CD14-positive monocyte (primary cell): Measurements from ENCODE around the gene POLR3A. TPM values are rescaled to one million over a fixed set of nuclear protein-coding genes. Genes with fewer than 3 reads are reported as not detected.

Source experiments
- DNase-seq, 3 donors: peaks; one replicate each; pipeline ENCODE4 v3.0.0-alpha.2; 2011 to 2022
- H2AFZ ChIP-seq: 2 replicates; pipeline ENCODE4 v1.6.0; 2012; ENCODE audit warnings: mild to moderate bottlenecking, low read depth, low read length, inconsistent platforms; ENCODE audit not compliant: insufficient read depth, poor library complexity, severe bottlenecking
- H3K27ac ChIP-seq, 2 donors: 1 replicate in 1 of 2; 2 replicates in 1 of 2; pipeline ENCODE4 v1.5.1; 2012 to 2013; ENCODE audit warnings: low read length in 2 of 2, control low read depth in 1 of 2, inconsistent platforms in 1 of 2, low read depth in 1 of 2, mild to moderate bottlenecking in 1 of 2
- H3K27me3 ChIP-seq, 2 donors: one replicate each; pipeline versions ENCODE4 v1.6.0 to v1.6.1; 2011 to 2013; ENCODE audit warnings: low read length in 2 of 2; ENCODE audit not compliant: control insufficient read depth in 2 of 2, insufficient read depth in 2 of 2
- H3K36me3 ChIP-seq, 2 donors: replicated peaks in 1 of 2; 1 replicate in 1 of 2; 2 replicates in 1 of 2; pipeline versions ENCODE4 v1.5.1 to v1.6.1; 2012 to 2013; ENCODE audit warnings: low read length in 2 of 2, control low read depth in 1 of 2, inconsistent platforms in 1 of 2, mild to moderate bottlenecking in 1 of 2; ENCODE audit not compliant: insufficient read depth in 2 of 2, control insufficient read depth in 1 of 2
- H3K4me1 ChIP-seq, 2 donors: 1 replicate in 1 of 2; 2 replicates in 1 of 2; pipeline versions ENCODE4 v1.5.1 to v1.6.1; 2012 to 2013; ENCODE audit warnings: low read length in 2 of 2, control low read depth in 1 of 2, inconsistent platforms in 1 of 2, mild to moderate bottlenecking in 1 of 2, moderate library complexity in 1 of 2; ENCODE audit not compliant: insufficient read depth in 2 of 2, control insufficient read depth in 1 of 2
- H3K4me2 ChIP-seq: replicated peaks from 2 replicates; pipeline ENCODE3; 2012; ENCODE audit warnings: low read length, moderate library complexity, mild to moderate bottlenecking; ENCODE audit not compliant: poor library complexity, severe bottlenecking; ENCODE audit errors: extremely low read depth
- H3K4me3 ChIP-seq, 3 experiments: fragments of 200-600 bp in 1 of 3; sonication (generic) in 1 of 3; replicated peaks in 1 of 3; 1 replicate in 2 of 3; 2 replicates in 1 of 3; pipeline ENCODE4 v1.5.1; 2011 to 2013; ENCODE audit warnings: low read length in 3 of 3, mild to moderate bottlenecking in 3 of 3, control low read depth in 2 of 3, low read depth in 2 of 3, inconsistent platforms in 1 of 3, moderate library complexity in 1 of 3
- H3K79me2 ChIP-seq: 2 replicates; pipeline ENCODE4 v1.6.0; 2012; ENCODE audit warnings: mild to moderate bottlenecking, control low read depth, inconsistent platforms, low read length, moderate library complexity; ENCODE audit not compliant: insufficient read depth
- H3K9ac ChIP-seq: 2 replicates; pipeline ENCODE4 v1.6.0; 2017; ENCODE audit warnings: low read length, mild to moderate bottlenecking; ENCODE audit not compliant: insufficient read depth, poor library complexity, severe bottlenecking
- H3K9me3 ChIP-seq, 2 donors: replicated peaks in 1 of 2; 1 replicate in 1 of 2; 2 replicates in 1 of 2; pipeline versions ENCODE4 v1.5.1 to v1.6.1; 2012 to 2013; ENCODE audit warnings: low read length in 2 of 2, control low read depth in 1 of 2; ENCODE audit not compliant: control insufficient read depth in 1 of 2, insufficient read depth in 1 of 2
- H4K20me1 ChIP-seq: 2 replicates; pipeline ENCODE4 v1.6.0; 2012; ENCODE audit warnings: mild to moderate bottlenecking, low read length, control low read depth, moderate library complexity; ENCODE audit not compliant: insufficient read depth
- H3K27ac Mint-ChIP-seq, 7 donors: one replicate each; pipeline ENCODE4 v1.8.0; 2020; ENCODE audit warnings: mild to moderate bottlenecking in 7 of 7, mixed read lengths in 7 of 7, moderate library complexity in 6 of 7, inconsistent platforms in 2 of 7
- H3K27me3 Mint-ChIP-seq, 3 donors: one replicate each; pipeline ENCODE4 v1.8.0; 2021 to 2022; ENCODE audit warnings: low read depth in 3 of 3, mild to moderate bottlenecking in 3 of 3, mixed read lengths in 3 of 3, moderate library complexity in 3 of 3, inconsistent platforms in 1 of 3
- H3K36me3 Mint-ChIP-seq, 2 donors: one replicate each; pipeline ENCODE4 v1.8.0; 2020; ENCODE audit warnings: mixed read lengths in 2 of 2, inconsistent platforms in 1 of 2, mild to moderate bottlenecking in 1 of 2
- H3K4me1 Mint-ChIP-seq: one replicate; pipeline ENCODE4 v1.8.0; 2020; ENCODE audit warnings: mild to moderate bottlenecking, mixed read lengths
- H3K4me3 Mint-ChIP-seq, 2 donors: one replicate each; pipeline ENCODE4 v1.8.0; 2020; ENCODE audit warnings: mild to moderate bottlenecking in 2 of 2, mixed read lengths in 2 of 2, moderate library complexity in 1 of 2
- H3K9me3 Mint-ChIP-seq, 7 donors: one replicate each; pipeline ENCODE4 v1.8.0; 2020 to 2022; ENCODE audit warnings: mixed read lengths in 7 of 7, mild to moderate bottlenecking in 6 of 7, moderate library complexity in 6 of 7, inconsistent platforms in 2 of 7
- WGBS: methylation state at CpG from one replicate; pipeline ENCODE4 v1.1.5; 2013; ENCODE audit warnings: missing lambda C conversion rate; ENCODE audit not compliant: insufficient coverage; 5-methylcytosine and 5-hydroxymethylcytosine counted together
- intact Hi-C, 2 donors: fragments of 100-400 bp; cut with micrococcal nuclease; formaldehyde crosslinking; loops; one replicate each; pipeline versions ENCODE4 v1.15.0 to v1.15.1; 2023
- polyA plus RNA-seq, 3 donors: library from polyadenylated mRNA; depleted of rRNA in 1 of 3; unstranded in 2 of 3; stranded (reverse) in 1 of 3; fragments of 300-500 nt in 2 of 3; fragments of >200 nt in 1 of 3; fragmentation: Illumina TruSeq in 2 of 3; gene quantifications; 1 replicate in 2 of 3; 2 replicates in 1 of 3; pipeline ENCODE4 v1.2.3, GENCODE V29; 2012 to 2021
- TF ChIP-seq, protein P1 (sequence below): fragments of 200-600 bp; IDR thresholded peaks from one replicate; pipeline ENCODE4 v1.8.0; 2022; ENCODE audit warnings: antibody characterized with exemption, mild to moderate bottlenecking

The POLR3A gene
- polyA plus RNA-seq, 3 donors: 2.7 to 5.2 (median 4.7) TPM

DNA sequence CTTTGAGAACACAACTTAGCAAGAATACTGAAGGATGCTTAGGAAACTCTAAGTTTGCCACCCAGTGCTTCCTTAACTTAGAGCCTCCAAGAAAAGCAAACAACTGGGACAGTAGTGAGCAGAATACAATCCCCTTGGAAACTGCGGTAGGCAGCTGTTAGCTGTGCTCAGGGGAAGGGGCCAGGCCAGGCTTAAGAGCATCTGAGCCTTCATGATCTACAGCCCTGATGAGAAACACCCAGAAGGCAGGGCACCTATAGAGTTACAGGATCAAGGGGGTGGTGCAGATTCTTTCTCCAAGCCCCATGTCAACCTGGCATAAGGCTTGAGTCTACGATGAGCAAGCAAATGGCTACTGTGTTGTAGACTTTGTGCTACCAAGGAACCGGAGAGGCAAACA lies 51.4 kb downstream of the POLR3A start:
- H3K4me3 Mint-ChIP-seq: no peak overlapping the region
- TF ChIP-seq, protein P1, sequence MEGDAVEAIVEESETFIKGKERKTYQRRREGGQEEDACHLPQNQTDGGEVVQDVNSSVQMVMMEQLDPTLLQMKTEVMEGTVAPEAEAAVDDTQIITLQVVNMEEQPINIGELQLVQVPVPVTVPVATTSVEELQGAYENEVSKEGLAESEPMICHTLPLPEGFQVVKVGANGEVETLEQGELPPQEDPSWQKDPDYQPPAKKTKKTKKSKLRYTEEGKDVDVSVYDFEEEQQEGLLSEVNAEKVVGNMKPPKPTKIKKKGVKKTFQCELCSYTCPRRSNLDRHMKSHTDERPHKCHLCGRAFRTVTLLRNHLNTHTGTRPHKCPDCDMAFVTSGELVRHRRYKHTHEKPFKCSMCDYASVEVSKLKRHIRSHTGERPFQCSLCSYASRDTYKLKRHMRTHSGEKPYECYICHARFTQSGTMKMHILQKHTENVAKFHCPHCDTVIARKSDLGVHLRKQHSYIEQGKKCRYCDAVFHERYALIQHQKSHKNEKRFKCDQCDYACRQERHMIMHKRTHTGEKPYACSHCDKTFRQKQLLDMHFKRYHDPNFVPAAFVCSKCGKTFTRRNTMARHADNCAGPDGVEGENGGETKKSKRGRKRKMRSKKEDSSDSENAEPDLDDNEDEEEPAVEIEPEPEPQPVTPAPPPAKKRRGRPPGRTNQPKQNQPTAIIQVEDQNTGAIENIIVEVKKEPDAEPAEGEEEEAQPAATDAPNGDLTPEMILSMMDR: no peak
- no peaks in the 10 kb centered on the region for H3K9me3 Mint-ChIP-seq
- no peak overlapping the region for H3K27ac Mint-ChIP-seq
- H3K4me1 ChIP-seq: no peaks in the 10 kb centered on the region
- H3K36me3 ChIP-seq: peaks cover 71 to 84% of the 10 kb centered on the region in 2 donors
- H3K36me3 Mint-ChIP-seq: peaks cover 74 to 75% of the 10 kb centered on the region in 2 donors
- no peak for DNase-seq
- H3K27me3 Mint-ChIP-seq: no peaks in the 10 kb centered on the region
- no peaks in the 10 kb centered on the region for H3K27me3 ChIP-seq
- no peaks in the 10 kb centered on the region for H4K20me1 ChIP-seq
- H3K9ac ChIP-seq: no peak overlapping the region
- H3K79me2 ChIP-seq: no peaks in the 10 kb centered on the region
- no peak overlapping the region for H3K4me3 ChIP-seq
- no peak overlapping the region for H2AFZ ChIP-seq
- 100% methylated on average over 1 of the region's 3 CpGs for WGBS
- intact Hi-C loops: no loop called here
- no peaks in the 10 kb centered on the region for H3K9me3 ChIP-seq
- H3K4me1 Mint-ChIP-seq: no peaks in the 10 kb centered on the region
- no peak overlapping the region for H3K27ac ChIP-seq
- H3K4me2 ChIP-seq: no peak overlapping the region

DNA sequence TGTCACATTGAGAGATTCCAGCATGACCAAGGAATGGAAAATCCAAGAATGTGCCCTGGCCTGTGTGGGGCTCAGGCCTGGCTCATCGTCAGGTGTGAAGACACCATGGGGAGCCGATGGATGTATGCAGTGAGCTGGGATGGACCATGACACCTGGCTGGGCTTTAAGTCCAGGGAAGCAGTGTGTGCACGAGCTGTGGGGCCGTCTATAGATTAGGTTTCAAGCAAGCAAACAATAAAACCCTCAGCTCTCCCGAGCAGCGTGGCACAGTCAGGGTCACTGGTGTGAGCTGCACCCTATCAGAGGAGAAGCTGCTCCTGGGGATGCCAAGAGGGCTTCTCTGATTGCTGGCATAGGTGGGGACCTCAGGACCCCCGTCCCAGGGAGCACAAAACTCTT lies 52.3 kb downstream of the POLR3A start:
- H3K9ac ChIP-seq: no peak overlapping the region
- Mint-ChIP-seq H3K4me1 (no peaks in the 10 kb centered on the region), H3K4me3 (no peak overlapping the region), H3K36me3 (peaks cover 68 to 71% of the 10 kb centered on the region in 2 donors), H3K27me3 (no peaks in the 10 kb centered on the region), H3K27ac (no peak overlapping the region), H3K9me3 (no peaks in the 10 kb centered on the region)
- no peak overlapping the region for H2AFZ ChIP-seq
- H3K79me2 ChIP-seq: no peaks in the 10 kb centered on the region
- H3K9me3 ChIP-seq: no peaks in the 10 kb centered on the region
- no peaks in the 10 kb centered on the region for H3K27me3 ChIP-seq
- TF ChIP-seq, protein P1: no peak
- no peak for DNase-seq
- H3K4me1 ChIP-seq: no peaks in the 10 kb centered on the region
- H3K27ac ChIP-seq: no peak overlapping the region
- WGBS: 100% methylated on average over 5 of the region's 7 CpGs
- no peak overlapping the region for H3K4me3 ChIP-seq
- H3K4me2 ChIP-seq: no peak overlapping the region
- no peaks in the 10 kb centered on the region for H4K20me1 ChIP-seq
- intact Hi-C loops: no loop called here
- H3K36me3 ChIP-seq: peaks cover 61 to 78% of the 10 kb centered on the region in 2 donors
